SK-N-SH treated with all-trans-retinoic acid at 6 μM for 48 hours (cell line): ENCODE measurements around the gene SMKR1.

Experiments used
- ATAC-seq: fragments of 200-7000 bp; cut with Tn5 transposase; 3 replicates; pipeline ENCODE4 v1.9.1; 2020; ENCODE audit warnings: mild to moderate bottlenecking, moderate library complexity
- ARNTL ChIP-seq: fragments of 450-650 bp; formaldehyde crosslinking; IDR thresholded peaks from 2 replicates; pipeline ENCODE4 v1.5.0; 2020; ENCODE audit warnings: low read depth, mild to moderate bottlenecking, moderate library complexity, borderline replicate concordance
- CSDC2 ChIP-seq: fragments of 250-450 bp; sonication (Bioruptor Pico); IDR thresholded peaks from 2 replicates; pipeline ENCODE4 v1.5.0; 2020; ENCODE audit warnings: mild to moderate bottlenecking, moderate library complexity
- ESRRG ChIP-seq: fragments of 250-450 bp; sonication (Bioruptor Pico); IDR thresholded peaks from 2 replicates; pipeline ENCODE4 v1.6.1; 2021; ENCODE audit warnings: mild to moderate bottlenecking
- GLIS3 ChIP-seq: fragments of 250-450 bp; sonication (Bioruptor Pico); IDR thresholded peaks from 2 replicates; pipeline ENCODE4 v1.5.0; 2020; ENCODE audit warnings: mild to moderate bottlenecking, moderate library complexity
- OSR1 ChIP-seq: fragments of 250-450 bp; sonication (Bioruptor Pico); IDR thresholded peaks from 2 replicates; pipeline ENCODE4 v1.8.0; 2022; ENCODE audit warnings: moderate library complexity, mild to moderate bottlenecking, inconsistent platforms
- SNAI2 ChIP-seq: fragments of 250-450 bp; sonication (Bioruptor Pico); IDR thresholded peaks from 2 replicates; pipeline ENCODE4 v1.5.0; 2020; ENCODE audit warnings: mild to moderate bottlenecking, moderate library complexity
- TCF4 ChIP-seq: fragments of 250-450 bp; sonication (Bioruptor Pico); IDR thresholded peaks from 2 replicates; pipeline ENCODE4 v1.8.0; 2021; ENCODE audit warnings: mild to moderate bottlenecking, moderate library complexity, borderline replicate concordance
- TOX ChIP-seq: fragments of 250-450 bp; sonication (Bioruptor Pico); IDR thresholded peaks from 2 replicates; pipeline ENCODE4 v1.8.0; 2021; ENCODE audit warnings: mild to moderate bottlenecking, moderate library complexity, borderline replicate concordance
- TSHZ2 ChIP-seq: fragments of 250-450 bp; sonication (Bioruptor Pico); IDR thresholded peaks from 2 replicates; pipeline ENCODE4 v1.5.0; 2020; ENCODE audit warnings: mild to moderate bottlenecking, moderate library complexity
- ZC3H10 ChIP-seq: fragments of 250-450 bp; sonication (Bioruptor Pico); IDR thresholded peaks from 2 replicates; pipeline ENCODE4 v1.5.1; 2021; ENCODE audit warnings: mild to moderate bottlenecking, moderate library complexity
- ZFP3 ChIP-seq: fragments of 250-450 bp; sonication (Bioruptor Pico); IDR thresholded peaks from 2 replicates; pipeline ENCODE4 v1.5.0; 2020; ENCODE audit warnings: mild to moderate bottlenecking, moderate library complexity
- ZNF565 ChIP-seq: fragments of 450-650 bp; formaldehyde crosslinking; conservative IDR thresholded peaks from 2 replicates; pipeline ENCODE4 v1.5.0; 2020; ENCODE audit warnings: low read depth, mild to moderate bottlenecking, moderate library complexity
- ZNF70 ChIP-seq: fragments of 450-650 bp; formaldehyde crosslinking; IDR thresholded peaks from 2 replicates; pipeline ENCODE4 v1.5.0; 2020; ENCODE audit warnings: mild to moderate bottlenecking, moderate library complexity
- ZNF8 ChIP-seq: fragments of 450-650 bp; formaldehyde crosslinking; IDR thresholded peaks from 2 replicates; pipeline ENCODE4 v1.5.0; 2020; ENCODE audit warnings: mild to moderate bottlenecking, moderate library complexity
- TF ChIP-seq, protein P1 (sequence below): fragments of 250-450 bp; sonication (Bioruptor Pico); IDR thresholded peaks from 2 replicates; pipeline ENCODE4 v1.5.1; 2021; ENCODE audit warnings: mild to moderate bottlenecking, moderate library complexity
- TF ChIP-seq, protein P2 (sequence below): fragments of 250-450 bp; sonication (Bioruptor Pico); IDR thresholded peaks from 2 replicates; pipeline ENCODE4 v1.5.1; 2020; ENCODE audit warnings: low read depth, mild to moderate bottlenecking, moderate library complexity
- TF ChIP-seq, protein P3 (sequence below): fragments of 250-450 bp; sonication (Bioruptor Pico); IDR thresholded peaks from 2 replicates; pipeline ENCODE4 v1.8.0; 2020; ENCODE audit warnings: mild to moderate bottlenecking, moderate library complexity, borderline replicate concordance
- TF ChIP-seq, protein P4 (sequence below): fragments of 250-450 bp; sonication (Bioruptor Pico); IDR thresholded peaks from 2 replicates; pipeline ENCODE4 v1.8.0; 2021; ENCODE audit warnings: low read depth, mild to moderate bottlenecking, moderate library complexity, borderline replicate concordance

The SMKR1 gene

GRCh38 chr7:129462420-129462819 lies 39.9 kb upstream of the SMKR1 start:
- no peak for TF ChIP-seq TOX (CRISPR knock-in tag)
- ATAC-seq = no peak

- no peak for ATAC-seq
- TF ChIP-seq TOX (CRISPR knock-in tag) (no peak), ARNTL (CRISPR knock-in tag) (no peak), ESRRG (CRISPR knock-in tag) (no peak), ZFP3 (no peak), CSDC2 (CRISPR knock-in tag) (no peak), GLIS3 (CRISPR knock-in tag) (no peak), ZNF565 (CRISPR knock-in tag) (no peak)
- TF ChIP-seq, protein P1, sequence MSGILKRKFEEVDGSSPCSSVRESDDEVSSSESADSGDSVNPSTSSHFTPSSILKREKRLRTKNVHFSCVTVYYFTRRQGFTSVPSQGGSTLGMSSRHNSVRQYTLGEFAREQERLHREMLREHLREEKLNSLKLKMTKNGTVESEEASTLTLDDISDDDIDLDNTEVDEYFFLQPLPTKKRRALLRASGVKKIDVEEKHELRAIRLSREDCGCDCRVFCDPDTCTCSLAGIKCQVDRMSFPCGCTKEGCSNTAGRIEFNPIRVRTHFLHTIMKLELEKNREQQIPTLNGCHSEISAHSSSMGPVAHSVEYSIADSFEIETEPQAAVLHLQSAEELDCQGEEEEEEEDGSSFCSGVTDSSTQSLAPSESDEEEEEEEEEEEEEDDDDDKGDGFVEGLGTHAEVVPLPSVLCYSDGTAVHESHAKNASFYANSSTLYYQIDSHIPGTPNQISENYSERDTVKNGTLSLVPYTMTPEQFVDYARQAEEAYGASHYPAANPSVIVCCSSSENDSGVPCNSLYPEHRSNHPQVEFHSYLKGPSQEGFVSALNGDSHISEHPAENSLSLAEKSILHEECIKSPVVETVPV (CRISPR knock-in tag) = no peak
Observed at GRCh38 chr7:129464194-129464593, 38.1 kb upstream of the SMKR1 start.

DNA sequence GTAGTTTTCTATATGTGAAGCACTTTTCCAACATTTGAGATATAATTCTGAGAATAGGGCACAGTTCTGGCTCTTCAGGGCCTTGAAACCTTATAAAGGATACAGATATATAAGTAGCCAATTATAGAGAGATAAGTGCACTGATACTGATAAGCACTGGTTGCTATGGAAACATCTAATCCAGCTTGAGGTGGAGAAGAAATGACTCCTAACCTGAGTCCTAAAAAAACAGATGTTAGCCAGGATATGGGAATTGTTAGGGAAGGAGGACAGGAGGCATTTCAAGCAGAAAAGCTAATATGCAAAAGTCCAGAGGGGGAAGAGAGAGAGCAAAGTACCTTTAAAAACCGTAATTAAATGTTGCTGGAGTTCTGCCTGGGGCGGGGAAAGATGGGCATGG lies 37.3 kb upstream of the SMKR1 start:
- ATAC-seq = no peak

More for the DNA sequence above, 37.3 kb upstream of the SMKR1 start:
- TF ChIP-seq ARNTL (CRISPR knock-in tag) = no peak
- no peak for TF ChIP-seq ZNF70 (CRISPR knock-in tag)
- no peak for TF ChIP-seq TOX (CRISPR knock-in tag)
- no peak for TF ChIP-seq ZNF565 (CRISPR knock-in tag)
- TF ChIP-seq TSHZ2 = no peak
- TF ChIP-seq, protein P2, sequence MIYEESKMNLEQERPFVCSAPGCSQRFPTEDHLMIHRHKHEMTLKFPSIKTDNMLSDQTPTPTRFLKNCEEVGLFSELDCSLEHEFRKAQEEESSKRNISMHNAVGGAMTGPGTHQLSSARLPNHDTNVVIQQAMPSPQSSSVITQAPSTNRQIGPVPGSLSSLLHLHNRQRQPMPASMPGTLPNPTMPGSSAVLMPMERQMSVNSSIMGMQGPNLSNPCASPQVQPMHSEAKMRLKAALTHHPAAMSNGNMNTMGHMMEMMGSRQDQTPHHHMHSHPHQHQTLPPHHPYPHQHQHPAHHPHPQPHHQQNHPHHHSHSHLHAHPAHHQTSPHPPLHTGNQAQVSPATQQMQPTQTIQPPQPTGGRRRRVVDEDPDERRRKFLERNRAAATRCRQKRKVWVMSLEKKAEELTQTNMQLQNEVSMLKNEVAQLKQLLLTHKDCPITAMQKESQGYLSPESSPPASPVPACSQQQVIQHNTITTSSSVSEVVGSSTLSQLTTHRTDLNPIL = no peak
- no peak for TF ChIP-seq ZFP3
- no peak for TF ChIP-seq OSR1 (CRISPR knock-in tag)
- no peak for TF ChIP-seq TCF4
- no peak for TF ChIP-seq ZC3H10
- TF ChIP-seq ZNF8 (CRISPR knock-in tag) = no peak
- TF ChIP-seq, protein P3, sequence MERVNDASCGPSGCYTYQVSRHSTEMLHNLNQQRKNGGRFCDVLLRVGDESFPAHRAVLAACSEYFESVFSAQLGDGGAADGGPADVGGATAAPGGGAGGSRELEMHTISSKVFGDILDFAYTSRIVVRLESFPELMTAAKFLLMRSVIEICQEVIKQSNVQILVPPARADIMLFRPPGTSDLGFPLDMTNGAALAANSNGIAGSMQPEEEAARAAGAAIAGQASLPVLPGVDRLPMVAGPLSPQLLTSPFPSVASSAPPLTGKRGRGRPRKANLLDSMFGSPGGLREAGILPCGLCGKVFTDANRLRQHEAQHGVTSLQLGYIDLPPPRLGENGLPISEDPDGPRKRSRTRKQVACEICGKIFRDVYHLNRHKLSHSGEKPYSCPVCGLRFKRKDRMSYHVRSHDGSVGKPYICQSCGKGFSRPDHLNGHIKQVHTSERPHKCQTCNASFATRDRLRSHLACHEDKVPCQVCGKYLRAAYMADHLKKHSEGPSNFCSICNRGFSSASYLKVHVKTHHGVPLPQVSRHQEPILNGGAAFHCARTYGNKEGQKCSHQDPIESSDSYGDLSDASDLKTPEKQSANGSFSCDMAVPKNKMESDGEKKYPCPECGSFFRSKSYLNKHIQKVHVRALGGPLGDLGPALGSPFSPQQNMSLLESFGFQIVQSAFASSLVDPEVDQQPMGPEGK (CRISPR knock-in tag) = no peak
- TF ChIP-seq GLIS3 (CRISPR knock-in tag) = no peak
- TF ChIP-seq SNAI2 (CRISPR knock-in tag) = no peak
- TF ChIP-seq, protein P4, sequence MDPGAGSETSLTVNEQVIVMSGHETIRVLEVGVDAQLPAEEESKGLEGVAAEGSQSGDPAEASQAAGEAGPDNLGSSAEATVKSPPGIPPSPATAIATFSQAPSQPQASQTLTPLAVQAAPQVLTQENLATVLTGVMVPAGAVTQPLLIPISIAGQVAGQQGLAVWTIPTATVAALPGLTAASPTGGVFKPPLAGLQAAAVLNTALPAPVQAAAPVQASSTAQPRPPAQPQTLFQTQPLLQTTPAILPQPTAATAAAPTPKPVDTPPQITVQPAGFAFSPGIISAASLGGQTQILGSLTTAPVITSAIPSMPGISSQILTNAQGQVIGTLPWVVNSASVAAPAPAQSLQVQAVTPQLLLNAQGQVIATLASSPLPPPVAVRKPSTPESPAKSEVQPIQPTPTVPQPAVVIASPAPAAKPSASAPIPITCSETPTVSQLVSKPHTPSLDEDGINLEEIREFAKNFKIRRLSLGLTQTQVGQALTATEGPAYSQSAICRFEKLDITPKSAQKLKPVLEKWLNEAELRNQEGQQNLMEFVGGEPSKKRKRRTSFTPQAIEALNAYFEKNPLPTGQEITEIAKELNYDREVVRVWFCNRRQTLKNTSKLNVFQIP (CRISPR knock-in tag) = no peak
- TF ChIP-seq, protein P1 (CRISPR knock-in tag) = no peak
- TF ChIP-seq CSDC2 (CRISPR knock-in tag) = no peak
